ENCODE results near the gene AKR1B1.

Gene AKR1B1

GRCh38 chr7:134407311-134407710 lies 51.6 kb downstream of the AKR1B1 start:
- DNase-seq = no peak

GRCh38 chr7:134406431-134406830 lies 52.5 kb downstream of the AKR1B1 start:
- DNase-seq = no peak

GRCh38 chr7:134405299-134405698 lies 53.6 kb downstream of the AKR1B1 start:
- no peak for DNase-seq

- no peak for DNase-seq
Observed at GRCh38 chr7:134403062-134403461, 55.8 kb downstream of the AKR1B1 start.

GRCh38 chr7:134400859-134401258 lies 58.0 kb downstream of the AKR1B1 start:
- no peak for DNase-seq

- no peak for DNase-seq
Observed at GRCh38 chr7:134396031-134396430, 62.9 kb downstream of the AKR1B1 start.

- DNase-seq = no peak
Observed at GRCh38 chr7:134395604-134396003, 63.3 kb downstream of the AKR1B1 start.

- DNase-seq = no peak
Observed at GRCh38 chr7:134394056-134394455, 64.8 kb downstream of the AKR1B1 start.
